Myocyte (in vitro differentiated cells): ENCODE results near the gene TNNI2. TPM values are rescaled to one million over a fixed set of nuclear protein-coding genes. Genes with fewer than 3 reads are reported as not detected.
"Not testable (repeated sequence)": the region's sequence is repeated elsewhere in the genome, so short reads cannot be mapped to it uniquely, and the experiment has no call there.

ENCODE experiments used
- DNase-seq: peaks from one replicate; pipeline ENCODE4 v3.0.0-alpha.2; 2012; ENCODE audit warnings: low read depth
- total RNA-seq: library from RNA; depleted of rRNA; stranded (reverse); fragments of >200 nt; gene quantifications from 2 replicates; pipeline ENCODE4 v1.2.3, GENCODE V29; 2014

The TNNI2 gene
- total RNA-seq, 1 donor from 2014 or later: 432 TPM

DNA sequence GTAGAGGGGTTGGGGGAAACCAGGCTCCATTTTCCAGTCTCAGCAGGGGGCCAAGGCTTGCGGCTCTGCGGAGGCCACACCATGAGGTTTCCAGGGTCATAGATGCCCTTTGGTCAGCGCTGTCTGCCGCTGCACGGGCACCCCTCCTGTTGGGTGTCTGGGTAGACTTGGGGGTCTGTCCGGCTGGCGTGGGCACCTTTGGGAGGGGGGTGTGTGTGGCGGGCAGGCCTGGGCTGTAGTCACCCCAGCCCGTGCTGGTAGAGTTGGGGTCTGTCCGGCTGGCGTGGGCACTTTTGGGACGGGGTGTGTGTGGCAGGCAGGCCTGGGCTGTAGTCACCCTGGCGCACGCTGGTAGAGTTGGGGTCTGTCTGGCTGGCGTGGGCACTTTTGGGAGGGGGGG is 32.8 kb downstream of the TNNI2 start:
- no peak for DNase-seq

DNA sequence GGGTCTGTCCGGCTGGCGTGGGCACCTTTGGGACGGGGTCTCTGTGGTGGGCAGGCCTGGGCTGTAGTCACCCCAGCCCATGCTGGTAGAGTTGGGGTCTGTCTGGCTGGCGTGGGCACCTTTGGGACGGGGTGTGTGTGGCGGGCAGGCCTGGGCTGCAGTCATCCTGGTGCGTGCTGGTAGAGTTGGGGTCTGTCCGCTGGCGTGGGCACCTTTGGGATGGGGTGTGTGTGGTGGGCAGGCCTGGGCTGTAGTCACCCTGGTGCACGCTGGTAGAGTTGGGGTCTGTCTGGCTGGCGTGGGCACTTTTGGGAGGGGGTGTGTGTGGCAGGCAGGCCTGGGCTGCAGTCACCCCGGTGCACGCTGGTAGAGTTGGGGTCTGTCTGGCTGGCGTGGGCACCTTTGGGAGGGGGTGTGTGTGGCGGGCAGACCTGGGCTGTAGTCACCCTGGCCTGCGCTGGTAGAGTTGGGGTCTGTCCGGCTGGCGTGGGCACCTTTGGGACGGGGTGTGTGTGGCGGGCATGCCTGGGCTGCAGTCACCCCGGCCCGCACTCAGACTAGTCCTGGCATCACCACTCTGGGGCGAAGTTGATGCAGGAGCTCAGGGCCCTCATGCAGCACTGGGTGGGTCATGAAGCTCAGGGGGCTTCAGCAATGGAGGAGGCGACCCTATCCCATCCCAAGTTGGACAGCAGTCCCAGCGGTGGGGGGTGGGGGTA is 33.6 kb downstream of the TNNI2 start:
- no peak for DNase-seq

- peak; percentile 78 for DNase-seq
Observed at GRCh38 chr11:1873048-1873812, 34.4 kb downstream of the TNNI2 start.

DNA sequence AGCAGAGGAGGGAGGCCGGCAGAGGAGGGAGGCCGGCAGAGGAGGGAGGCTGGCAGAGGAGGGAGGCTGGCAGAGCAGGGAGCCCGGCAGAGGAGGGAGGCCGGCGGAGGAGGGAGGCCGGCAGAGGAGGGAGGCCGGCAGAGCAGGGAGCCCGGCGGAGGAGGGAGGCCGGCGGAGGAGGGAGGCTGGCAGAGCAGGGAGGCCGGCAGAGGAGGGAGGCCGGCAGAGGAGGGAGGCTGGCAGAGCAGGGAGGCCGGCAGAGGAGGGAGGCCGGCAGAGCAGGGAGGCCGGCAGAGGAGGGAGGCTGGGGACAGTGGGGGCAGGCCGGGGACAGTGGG is 35.0 kb downstream of the TNNI2 start:
- DNase-seq: not testable (repeated sequence)

DNA sequence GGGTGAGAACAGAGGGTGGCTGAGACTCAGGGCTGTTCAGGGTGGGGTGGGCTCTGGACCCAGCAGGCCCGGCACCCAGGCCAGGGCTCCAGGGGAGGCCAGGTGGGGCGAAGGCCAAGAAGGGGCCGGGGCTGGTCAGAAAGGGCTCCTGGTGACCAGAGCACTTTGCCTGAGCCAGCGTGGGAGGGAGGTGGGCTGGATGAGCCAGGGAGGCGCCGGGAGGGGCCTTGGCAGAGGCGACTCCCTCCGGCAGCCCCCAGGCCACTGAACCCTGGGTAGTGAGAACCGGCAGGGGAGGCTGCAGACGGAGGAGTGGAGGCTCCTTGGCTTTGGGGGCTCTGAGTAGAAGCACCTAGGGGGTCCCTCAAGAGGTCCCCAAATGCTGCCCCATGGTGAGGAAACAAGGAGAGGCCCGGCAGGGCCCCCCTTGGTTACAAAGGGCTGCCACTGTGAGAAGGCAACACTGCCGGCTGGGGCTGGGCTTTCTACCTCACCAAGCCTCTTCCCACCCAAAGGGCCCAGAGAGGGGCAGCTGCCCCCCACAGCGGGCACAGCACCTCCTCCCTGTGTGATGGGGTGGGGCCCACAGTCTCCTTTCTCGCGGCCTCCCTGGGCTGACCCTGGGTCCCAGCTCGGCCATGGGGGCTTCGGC is 35.8 kb downstream of the TNNI2 start:
- DNase-seq: not testable (repeated sequence)

DNA sequence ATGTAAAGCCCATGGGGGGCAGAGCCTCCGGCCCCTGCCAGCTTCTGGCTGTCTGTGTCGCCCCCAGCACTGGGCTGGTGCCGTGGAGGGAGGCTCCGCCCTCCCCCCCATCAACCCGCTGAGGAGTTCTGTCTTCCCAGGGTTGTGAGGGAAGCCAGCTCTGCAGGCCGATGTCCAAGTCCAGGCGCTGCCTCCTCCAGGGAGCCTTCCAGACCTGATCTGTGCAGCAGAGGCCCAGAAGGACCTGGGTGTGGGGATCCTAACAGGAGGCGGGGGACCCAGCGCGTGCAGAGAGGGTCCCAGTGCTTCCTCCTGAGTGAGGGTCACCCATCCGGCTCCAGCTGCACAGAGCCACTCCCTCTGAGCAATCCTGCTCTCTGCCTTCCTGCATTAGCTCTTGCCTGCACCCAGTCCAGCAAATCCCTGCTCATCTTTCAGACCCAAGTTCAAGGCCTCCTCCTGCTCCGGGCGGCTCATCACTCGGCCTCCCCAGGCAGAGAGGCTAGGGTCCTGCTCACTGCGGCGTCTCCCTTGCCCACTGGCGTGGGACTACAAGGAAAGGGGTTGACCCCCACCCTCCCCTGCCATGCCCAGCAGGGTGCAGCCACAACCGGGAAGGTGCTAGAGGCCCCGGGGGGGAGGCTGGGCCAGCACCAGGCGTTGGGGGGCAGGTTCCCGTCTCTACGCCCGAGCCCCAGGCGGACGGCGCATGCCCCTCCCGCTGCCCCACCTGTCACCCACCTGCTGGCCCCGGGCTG is 36.5 kb downstream of the TNNI2 start:
- DNase-seq: peak; percentile 81

GRCh38 chr11:1875851-1876301 is 37.1 kb downstream of the TNNI2 start:
- DNase-seq: peak; percentile 82

GRCh38 chr11:1876361-1877063 is 37.7 kb downstream of the TNNI2 start:
- peak; percentile 85 for DNase-seq

DNA sequence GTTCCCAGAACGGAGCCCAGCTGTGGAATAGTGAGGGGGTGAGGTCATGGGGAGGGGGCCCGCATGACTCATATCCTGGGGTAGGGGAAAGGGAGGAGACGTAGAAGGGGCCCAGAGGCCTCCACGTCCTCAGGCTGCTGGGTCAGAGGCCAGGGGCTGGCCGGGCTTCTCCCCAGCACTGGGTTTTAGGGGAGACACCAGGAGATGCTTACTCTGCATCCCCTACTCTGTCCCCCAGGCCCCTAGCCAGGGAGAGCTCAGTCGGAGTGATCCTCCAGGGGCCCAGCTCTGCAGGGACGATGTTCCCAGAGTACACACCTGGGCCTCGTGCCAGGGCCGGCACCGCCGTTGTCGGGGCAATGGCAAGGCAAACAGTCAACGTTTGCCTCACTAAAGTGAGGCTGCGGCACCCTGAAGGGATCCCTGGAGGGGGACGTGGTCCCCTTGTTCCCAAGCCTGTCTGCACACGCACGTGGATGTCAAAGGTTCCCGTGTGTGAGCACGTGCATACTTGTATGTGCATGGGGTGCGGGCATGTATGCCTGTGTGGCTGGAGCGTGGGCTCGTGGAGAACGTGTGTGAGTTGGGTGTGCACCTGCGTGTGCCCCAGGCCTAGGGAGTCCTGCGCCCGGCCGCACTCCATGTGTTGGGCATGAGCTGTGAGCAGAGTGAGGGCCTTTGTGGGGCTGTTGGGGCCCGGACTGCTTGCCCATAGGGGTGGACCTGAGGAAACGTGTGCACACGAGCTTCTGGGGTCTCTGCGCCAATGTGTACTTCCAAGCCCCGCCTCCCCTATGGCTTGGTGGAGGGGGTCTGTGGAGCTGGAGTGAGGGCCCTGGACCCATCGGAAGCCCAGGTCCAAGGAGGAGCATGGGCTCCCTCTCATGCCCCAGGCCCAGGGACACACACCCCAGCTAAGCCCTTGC is 38.7 kb downstream of the TNNI2 start:
- DNase-seq: peak; percentile 55

DNA sequence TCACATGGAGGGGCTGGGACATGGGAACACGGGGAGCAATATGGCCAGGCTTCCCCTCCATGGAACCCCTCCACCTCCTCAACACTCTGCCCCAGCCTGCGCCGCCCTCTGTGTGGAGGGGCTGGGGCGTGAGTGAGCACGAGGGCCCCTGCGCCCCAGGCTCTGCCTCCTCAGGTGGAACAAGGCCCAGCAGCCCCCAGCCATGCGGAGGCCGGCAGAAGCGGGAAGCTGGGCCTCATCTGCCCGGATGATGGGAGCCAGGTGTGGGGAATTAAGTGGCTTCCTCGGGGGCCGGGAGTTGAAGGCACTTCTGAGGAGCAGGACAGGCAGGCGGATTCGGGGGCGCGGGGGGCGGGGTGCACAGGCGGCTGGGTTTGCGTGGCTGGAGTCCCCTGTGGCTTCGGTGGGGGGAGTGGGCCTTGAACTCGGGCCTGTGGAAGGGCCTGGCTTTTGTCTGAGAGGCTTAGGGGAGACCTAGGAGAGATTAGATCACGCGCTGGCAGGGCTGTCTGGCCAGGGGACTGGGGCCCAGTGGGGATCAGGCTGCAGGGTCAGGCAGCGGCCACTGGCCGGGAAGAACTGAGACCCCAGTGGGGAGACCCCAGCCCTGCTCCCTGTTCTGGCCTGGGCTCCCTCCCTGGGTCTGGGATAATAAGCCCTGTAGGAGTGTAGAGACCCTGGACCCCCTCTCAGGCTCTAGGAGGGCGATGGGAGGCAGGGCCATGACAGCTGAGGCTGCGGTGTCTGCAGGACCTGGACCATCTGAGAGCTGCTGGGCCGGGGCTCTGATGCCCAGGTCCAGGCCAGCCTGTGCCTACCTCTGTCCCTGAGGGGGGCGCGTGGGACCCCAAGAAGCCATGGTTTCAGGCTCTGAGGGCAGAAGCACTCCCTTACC is 39.6 kb downstream of the TNNI2 start:
- no peak for DNase-seq

DNA sequence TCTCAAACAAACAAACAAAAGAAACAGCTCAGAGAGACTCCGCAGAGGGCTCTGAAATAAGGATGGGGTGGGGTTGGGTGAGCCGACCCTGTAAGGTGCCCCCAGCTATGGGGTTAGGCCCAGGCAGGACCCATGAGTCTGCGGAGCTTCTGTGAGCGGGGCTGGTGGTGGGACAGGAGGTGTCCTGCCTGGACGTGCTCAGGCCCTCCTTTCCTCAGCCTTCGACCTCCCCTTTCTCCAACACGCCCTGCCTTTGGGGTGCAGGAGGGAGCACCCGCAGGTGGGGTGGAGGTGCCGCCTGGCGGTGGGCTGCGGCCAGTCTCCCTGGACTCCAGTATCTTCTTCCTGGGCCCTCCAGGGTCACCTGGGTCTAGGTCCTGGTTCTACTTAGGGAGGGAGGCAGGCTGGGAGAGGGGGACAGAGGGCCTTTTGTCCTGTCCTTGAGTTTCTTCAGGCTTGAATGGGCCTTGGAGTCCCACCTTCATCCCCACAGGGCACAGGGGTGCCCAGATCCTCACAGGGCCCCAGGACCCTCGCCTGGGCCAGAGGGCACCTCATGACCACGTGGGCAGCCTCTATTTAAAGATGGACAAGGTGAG is 40.7 kb downstream of the TNNI2 start:
- no peak for DNase-seq

DNA sequence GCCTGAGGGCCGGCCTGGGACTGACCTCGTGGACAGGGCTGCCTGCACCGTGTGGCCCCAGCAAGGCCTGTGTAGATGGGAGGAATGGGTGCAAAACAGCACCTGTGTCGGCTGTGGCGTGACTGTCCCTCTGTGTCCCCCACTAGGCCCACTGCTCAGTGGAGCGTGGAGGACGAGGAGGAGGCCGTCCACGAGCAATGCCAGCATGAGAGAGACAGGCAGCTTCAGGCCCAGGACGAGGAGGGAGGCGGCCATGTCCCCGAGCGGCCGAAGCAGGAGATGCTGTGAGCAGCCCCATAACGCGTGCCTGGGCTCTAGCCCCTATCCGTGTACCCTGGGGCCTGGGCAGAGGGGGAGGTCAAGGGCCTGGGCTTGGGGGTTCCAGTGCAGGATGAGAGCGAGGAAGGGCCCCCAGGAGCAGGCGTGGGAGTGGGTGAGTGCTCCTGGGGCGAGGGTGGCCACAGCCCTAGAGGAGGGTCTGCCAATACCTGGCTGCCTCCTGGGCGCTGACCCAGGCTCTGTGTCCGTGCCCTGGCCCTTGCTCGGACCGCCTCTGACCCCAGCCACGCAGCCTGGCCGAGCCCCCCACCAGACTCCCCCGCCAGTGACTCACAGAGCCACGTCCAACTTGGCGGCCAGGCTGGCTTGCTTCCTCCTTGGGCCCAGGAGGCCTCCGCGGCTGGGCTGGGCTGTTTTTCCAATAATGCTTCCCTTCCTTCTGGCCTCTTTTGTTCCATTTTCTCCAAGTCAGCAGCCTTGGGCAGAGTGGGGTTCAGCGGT is 41.4 kb downstream of the TNNI2 start:
- no peak for DNase-seq

DNA sequence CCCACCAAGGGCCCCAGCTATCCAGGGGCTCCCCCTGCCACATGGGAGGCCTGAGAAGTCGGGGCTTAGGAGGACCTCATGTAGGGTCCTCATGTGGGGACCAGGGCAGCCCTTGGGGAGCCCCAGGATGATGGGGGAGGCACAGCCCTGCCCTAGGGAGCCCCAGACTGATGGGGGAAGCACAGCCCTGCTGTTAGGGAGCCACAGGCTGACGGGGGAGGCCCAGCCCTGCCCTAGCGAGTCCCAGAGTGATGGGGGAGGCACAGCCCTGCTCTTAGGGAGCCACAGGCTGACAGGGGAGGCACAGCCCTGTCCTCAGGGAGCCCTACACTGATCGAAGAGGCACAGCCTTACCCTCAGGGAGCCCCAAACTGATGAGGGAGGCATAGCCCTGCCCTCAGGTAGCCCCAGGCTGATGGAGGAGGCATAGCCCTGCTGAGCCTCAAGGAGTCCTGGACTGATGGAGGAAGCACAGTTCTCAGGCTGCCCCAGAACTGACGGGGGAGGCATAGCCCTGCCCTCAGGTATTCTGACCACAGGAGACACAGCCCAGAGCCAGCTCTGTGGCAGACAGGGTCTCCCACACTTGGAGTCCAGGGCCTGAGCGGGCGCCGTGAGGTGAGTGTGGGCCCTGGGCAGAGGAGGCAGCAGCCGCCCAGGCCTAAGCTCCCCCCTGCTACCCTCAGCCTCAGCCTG is 42.1 kb downstream of the TNNI2 start:
- no peak for DNase-seq

DNA sequence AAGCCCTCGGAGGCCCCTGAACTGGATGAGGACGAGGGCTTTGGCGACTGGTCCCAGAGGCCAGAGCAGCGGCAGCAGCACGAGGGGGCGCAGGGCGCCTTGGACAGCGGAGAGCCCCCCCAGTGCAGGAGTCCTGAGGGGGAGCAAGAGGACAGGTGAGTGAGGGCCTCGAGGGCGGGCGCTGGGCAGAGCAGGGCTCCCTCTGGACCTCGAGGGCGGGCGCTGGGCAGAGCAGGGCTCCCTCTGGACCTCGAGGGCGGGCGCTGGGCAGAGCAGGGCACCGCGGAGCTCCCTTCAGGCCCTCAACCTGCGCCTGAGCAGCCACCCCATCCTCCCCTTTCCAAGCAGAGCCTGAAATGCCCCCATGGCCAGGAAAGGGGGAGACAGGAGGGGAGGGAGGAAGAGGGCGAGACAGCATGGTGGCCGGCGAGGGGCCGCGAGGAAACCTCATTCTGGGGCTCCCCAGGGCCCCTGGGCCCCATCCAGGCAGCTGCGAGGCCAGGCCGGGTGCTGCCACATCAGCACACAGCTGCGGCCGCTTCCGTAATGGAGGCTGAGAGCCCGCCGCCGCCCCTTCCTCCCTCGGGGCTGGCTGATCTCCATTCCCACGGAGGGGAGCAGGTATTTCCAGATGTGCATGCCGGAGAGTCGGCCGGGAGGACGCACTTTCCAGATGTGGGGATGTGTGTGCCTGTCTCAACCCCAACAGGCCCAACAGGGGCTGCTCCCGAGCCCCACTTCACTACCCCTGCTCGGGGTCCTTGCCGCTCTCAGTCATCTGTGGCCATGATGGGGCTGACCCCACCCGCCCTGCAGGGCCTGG is 42.9 kb downstream of the TNNI2 start:
- DNase-seq: no peak

DNA sequence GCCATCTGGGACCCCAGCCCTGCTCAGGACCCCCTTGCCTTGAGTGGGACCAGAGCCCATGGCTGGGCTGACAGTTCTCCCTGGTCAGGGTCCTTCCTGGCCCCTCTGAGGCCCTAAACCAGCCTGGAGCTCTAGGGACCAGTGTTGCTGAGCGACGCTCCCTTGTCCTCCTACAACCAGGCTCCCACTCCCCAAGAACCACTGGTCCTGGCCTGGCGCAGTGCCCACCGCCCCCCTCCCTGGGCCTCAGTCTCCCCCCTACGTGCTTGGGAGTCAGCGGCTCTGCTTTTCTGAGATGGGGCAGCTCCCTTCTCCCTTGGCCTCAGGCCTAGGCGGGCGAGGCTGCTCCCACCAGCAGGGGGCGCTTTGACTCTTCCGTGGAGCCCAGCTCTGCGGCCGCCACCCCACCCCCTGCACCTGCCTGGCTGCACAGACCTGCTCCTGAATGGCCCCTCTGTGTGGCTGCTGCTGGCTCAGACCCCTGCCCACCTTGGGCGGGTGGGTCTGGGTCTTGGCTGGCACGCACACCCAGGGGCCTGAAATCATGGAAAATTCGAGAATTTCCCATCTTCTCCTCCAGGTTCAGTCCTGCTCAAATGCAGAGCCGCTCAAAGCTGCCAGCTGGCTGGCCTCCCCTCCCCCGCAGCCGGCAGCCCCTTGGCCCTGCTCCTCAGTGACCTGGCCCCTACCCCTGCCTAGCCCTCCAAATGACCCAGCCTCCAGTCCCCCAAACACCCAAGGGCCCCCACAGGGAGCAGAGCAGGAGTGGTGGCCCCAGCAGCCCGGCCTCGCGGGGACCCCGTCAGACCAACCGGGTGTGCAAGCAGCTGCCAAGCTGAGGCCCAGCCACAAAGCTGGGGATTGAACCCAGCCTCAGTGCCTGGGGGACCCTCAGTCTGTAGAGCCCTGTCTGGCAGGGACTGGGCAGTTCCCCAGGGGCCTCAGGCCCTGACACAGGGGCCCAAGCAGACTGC is 43.8 kb downstream of the TNNI2 start:
- DNase-seq: peak; percentile 76
